Ovary (tissue), 9 donors: Measurements from ENCODE around the gene CDAN1. TPM values are rescaled to one million over a fixed set of nuclear protein-coding genes. Genes with fewer than 3 reads are reported as not detected.

ENCODE experiments used
- DNase-seq, 5 donors: peaks; one replicate each; pipeline ENCODE4 v3.0.0-alpha.2; 2019 to 2020
- H3K27ac ChIP-seq, 2 donors: fragments of 200-600 bp; one replicate each; pipeline versions ENCODE4 v1.5.1 to v1.8.0; 2019 to 2022
- H3K27me3 ChIP-seq: fragments of 200-600 bp; one replicate; pipeline ENCODE4 v1.8.0; 2022
- H3K36me3 ChIP-seq: fragments of 200-600 bp; sonication (generic); one replicate; pipeline ENCODE4 v1.5.1; 2019
- H3K4me1 ChIP-seq: one replicate; pipeline ENCODE4 v1.8.1; 2013; ENCODE audit warnings: mild to moderate bottlenecking, moderate library complexity; ENCODE audit not compliant: insufficient read depth
- H3K4me3 ChIP-seq: fragments of 200-600 bp; sonication (generic); one replicate; pipeline ENCODE4 v1.5.1; 2017
- H3K9me3 ChIP-seq, 2 donors: fragments of 200-600 bp in 1 of 2; sonication (generic) in 1 of 2; one replicate each; pipeline versions ENCODE4 v1.5.1 to v1.8.1; 2013 to 2019; ENCODE audit warnings: mild to moderate bottlenecking in 1 of 2, moderate library complexity in 1 of 2
- EP300 ChIP-seq: sonication (generic); formaldehyde crosslinking; IDR thresholded peaks from one replicate; pipeline ENCODE4 v1.6.1; 2017; ENCODE audit warnings: antibody characterized with exemption
- POLR2A ChIP-seq: fragments of 450-650 bp; IDR thresholded peaks from one replicate; pipeline ENCODE4 v1.6.1; 2017; ENCODE audit warnings: antibody characterized with exemption, mild to moderate bottlenecking, moderate library complexity
- WGBS, 3 donors: extraction: QIAGEN DNeasy Blood & Tissue Kit in 1 of 3; methylation state at CpG; one replicate each; pipeline versions ENCODE4 v1.1.5 to v1.1.7; 2013 to 2017; 5-methylcytosine and 5-hydroxymethylcytosine counted together
- intact Hi-C, 4 donors: fragments of 100-400 bp; cut with DNase I; formaldehyde crosslinking; loops; one replicate each; pipeline versions ENCODE4 v1.11.0 to v1.15.1; 2022 to 2023
- polyA plus RNA-seq, 2 donors: library from polyadenylated mRNA; stranded (reverse); fragments of 200-250 nt in 1 of 2; fragments of 350-450 nt in 1 of 2; fragmentation: Illumina TruSeq in 1 of 2; extraction: RNeasy Lipid Tissue Mini Kit (QIAGEN cat#74804) in 1 of 2; gene quantifications; one replicate each; pipeline ENCODE4 v1.2.3, GENCODE V29; 2013 to 2014
- total RNA-seq, 7 donors: library from RNA; depleted of rRNA in 2 of 7; stranded (reverse); fragments of >200 nt in 2 of 7; fragmentation: NEBNext Ultra II Directional in 3 of 7; extraction: Animal tissue kit (Norgen Biotek cat#: 25700) in 3 of 7; gene quantifications; one replicate each; pipeline versions ENCODE4 v1.1.0 to v1.2.4, GENCODE V29; 2016 to 2023
- TF ChIP-seq, protein P1 (sequence below), 3 donors: fragments of 450-650 bp in 2 of 3; fragments of 200-600 bp in 1 of 3; IDR thresholded peaks; one replicate each; pipeline versions ENCODE4 v1.5.1 to v1.8.0; 2016 to 2022; ENCODE audit warnings: antibody characterized with exemption in 3 of 3, mild to moderate bottlenecking in 1 of 3
- donor health status: DM: no; HTN: no; CAD: no; lungs with moderate emphysema.
- donor health status: DM: no; HTN: no; CAD: no.
- donor health status: Bipolar disorder and iron deficiency.
- donor health status: DM: yes; HTN: yes; CAD: no.
- donor health status: DM: no; HTN: no; CAD: no.
- donor health status: DM: yes; HTN: yes; CAD: no.

The CDAN1 gene
- total and polyA plus RNA-seq, 9 donors = 7.5 to 50.6 (median 25.9) TPM

DNA sequence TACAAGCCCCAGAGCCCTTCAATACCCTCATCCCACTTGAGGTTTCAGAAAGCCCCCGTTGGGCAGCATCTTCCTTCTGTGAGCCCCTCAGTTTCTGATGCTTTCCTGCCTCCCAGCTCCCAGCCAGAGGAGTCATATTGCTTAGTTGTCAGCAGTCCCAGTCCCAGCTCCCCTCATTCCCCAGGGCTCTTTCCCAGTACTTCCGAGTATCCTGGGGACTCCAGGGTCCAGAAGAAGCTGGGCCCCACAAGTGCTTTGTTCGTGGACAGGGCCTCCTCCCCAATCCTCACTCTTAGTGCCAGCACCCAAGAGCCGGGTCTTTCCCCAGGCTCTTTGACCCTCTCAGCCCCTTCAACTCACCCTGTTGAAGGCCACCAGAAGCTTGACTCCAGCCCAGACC, 43.9 kb downstream of the CDAN1 start:
- DNase-seq = no peak
- no peaks in the 10 kb centered on the region for H3K4me1 ChIP-seq
- H3K27me3 ChIP-seq = no peaks in the 10 kb centered on the region
- H3K27ac ChIP-seq = no peak overlapping the region
- H3K9me3 ChIP-seq = no peaks in the 10 kb centered on the region
- no peaks in the 10 kb centered on the region for H3K36me3 ChIP-seq
- no peak for TF ChIP-seq EP300
- no peak for TF ChIP-seq POLR2A
- TF ChIP-seq, protein P1, sequence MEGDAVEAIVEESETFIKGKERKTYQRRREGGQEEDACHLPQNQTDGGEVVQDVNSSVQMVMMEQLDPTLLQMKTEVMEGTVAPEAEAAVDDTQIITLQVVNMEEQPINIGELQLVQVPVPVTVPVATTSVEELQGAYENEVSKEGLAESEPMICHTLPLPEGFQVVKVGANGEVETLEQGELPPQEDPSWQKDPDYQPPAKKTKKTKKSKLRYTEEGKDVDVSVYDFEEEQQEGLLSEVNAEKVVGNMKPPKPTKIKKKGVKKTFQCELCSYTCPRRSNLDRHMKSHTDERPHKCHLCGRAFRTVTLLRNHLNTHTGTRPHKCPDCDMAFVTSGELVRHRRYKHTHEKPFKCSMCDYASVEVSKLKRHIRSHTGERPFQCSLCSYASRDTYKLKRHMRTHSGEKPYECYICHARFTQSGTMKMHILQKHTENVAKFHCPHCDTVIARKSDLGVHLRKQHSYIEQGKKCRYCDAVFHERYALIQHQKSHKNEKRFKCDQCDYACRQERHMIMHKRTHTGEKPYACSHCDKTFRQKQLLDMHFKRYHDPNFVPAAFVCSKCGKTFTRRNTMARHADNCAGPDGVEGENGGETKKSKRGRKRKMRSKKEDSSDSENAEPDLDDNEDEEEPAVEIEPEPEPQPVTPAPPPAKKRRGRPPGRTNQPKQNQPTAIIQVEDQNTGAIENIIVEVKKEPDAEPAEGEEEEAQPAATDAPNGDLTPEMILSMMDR (IDR thresholded peaks at IDR 0.05) = no peak
- intact Hi-C loops = no loop called here
- 91 to 93% (median 93%) methylated on average over 4 of the region's 4 CpGs for WGBS, 3 donors
- no peak overlapping the region for H3K4me3 ChIP-seq

DNA sequence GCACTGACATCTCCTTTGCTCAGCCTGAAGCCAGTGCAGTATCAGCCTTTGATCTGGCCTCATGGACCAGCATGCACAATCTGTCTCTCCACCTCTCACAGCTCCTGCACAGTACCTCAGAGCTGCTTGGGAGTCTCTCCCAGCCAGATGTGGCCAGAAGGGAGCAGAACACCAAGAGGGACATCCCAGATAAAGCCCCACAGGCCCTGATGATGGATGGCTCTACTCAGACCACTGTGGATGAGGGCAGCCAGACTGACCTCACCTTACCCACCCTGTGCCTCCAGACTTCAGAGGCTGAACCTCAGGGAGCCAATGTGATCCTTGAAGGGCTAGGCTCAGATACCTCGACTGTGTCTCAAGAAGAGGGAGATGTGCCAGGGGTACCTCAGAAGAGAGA, 44.4 kb downstream of the CDAN1 start:
- WGBS, 3 donors = 78 to 93% (median 79%) methylated on average over 1 of the region's 1 CpG
- TF ChIP-seq POLR2A = no peak
- no peak for TF ChIP-seq EP300
- TF ChIP-seq, protein P1 (IDR thresholded peaks at IDR 0.05) = no peak
- intact Hi-C loops = no loop called here
- no peak for DNase-seq
- no peaks in the 10 kb centered on the region for H3K36me3 ChIP-seq
- H3K4me3 ChIP-seq = no peak overlapping the region
- no peaks in the 10 kb centered on the region for H3K27me3 ChIP-seq
- H3K27ac ChIP-seq = no peak overlapping the region
- no peaks in the 10 kb centered on the region for H3K9me3 ChIP-seq
- no peaks in the 10 kb centered on the region for H3K4me1 ChIP-seq

DNA sequence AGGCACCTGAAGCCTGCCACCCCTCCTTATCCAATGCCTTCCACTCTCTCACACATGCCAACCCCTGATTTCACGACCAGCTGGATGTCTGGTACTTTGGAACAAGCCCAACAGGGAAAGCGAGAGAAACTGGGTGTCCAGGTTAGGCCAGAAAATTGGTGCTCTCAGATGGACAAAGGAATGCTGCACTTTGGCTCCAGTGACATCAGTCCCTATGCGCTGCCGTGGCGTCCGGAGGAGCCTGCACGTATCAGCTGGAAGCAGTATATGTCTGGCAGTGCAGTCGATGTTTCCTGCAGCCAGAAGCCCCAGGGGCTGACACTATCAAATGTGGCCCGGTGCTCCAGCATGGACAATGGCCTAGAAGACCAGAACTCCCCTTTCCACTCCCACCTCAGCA, 45.2 kb downstream of the CDAN1 start:
- no peak overlapping the region for H3K4me3 ChIP-seq
- WGBS, 3 donors = 78 to 81% (median 80%) methylated on average over 9 of the region's 9 CpGs
- no peaks in the 10 kb centered on the region for H3K9me3 ChIP-seq
- intact Hi-C loops = no loop called here
- no peak for TF ChIP-seq POLR2A
- TF ChIP-seq EP300 = no peak
- TF ChIP-seq, protein P1 (IDR thresholded peaks at IDR 0.05) = no peak
- H3K36me3 ChIP-seq = no peaks in the 10 kb centered on the region
- H3K4me1 ChIP-seq = no peaks in the 10 kb centered on the region
- no peaks in the 10 kb centered on the region for H3K27me3 ChIP-seq
- no peak for DNase-seq
- H3K27ac ChIP-seq = no peak overlapping the region

DNA sequence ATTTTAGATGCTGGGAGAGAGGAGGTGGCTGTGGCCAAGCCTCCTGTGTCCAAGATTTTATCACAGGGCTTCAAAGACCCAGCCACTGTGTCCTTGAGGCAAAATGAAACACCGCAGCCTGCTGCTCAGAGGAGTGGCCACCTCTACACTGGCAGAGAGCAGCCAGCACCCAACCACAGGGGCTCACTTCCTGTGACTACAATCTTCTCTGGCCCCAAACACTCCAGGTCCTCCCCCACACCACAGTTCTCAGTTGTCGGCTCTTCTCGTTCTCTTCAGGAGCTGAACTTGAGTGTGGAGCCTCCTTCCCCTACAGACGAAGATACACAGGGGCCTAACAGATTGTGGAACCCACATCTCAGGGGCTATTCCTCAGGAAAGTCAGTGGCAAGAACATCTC, 45.6 kb downstream of the CDAN1 start:
- Histone ChIP-seq H3K36me3 (no peaks in the 10 kb centered on the region), H3K27me3 (no peaks in the 10 kb centered on the region), H3K4me3 (no peak overlapping the region), H3K27ac (no peak overlapping the region), H3K4me1 (no peaks in the 10 kb centered on the region), H3K9me3 (no peaks in the 10 kb centered on the region)
- TF ChIP-seq POLR2A (no peak), EP300 (no peak)
- TF ChIP-seq, protein P1 (IDR thresholded peaks at IDR 0.05) = no peak
- WGBS, 3 donors = 44 to 51% (median 45%) methylated on average over 4 of the region's 4 CpGs
- DNase-seq = no peak
- intact Hi-C loops = no loop called here

DNA sequence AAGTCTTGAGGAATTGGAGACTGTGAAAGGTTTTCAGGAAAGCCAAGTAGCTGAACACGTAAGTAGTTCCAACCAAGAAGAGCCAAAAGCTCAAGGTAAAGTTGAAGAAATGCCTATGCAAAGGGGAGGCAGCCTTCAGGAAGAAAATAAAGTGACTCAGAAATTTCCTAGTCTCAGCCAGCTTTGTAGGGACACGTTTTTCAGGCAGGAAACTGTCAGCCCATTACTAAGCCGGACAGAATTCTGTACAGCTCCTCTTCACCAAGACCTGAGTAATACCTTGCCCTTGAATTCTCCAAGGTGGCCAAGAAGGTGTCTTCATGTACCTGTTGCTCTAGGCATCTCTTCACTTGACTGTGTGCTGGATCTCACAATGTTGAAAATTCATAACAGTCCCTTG, 48.6 kb downstream of the CDAN1 start:
- intact Hi-C loops = no loop called here
- WGBS, 3 donors = 81 to 94% (median 88%) methylated on average over 3 of the region's 3 CpGs
- H3K9me3 ChIP-seq = no peaks in the 10 kb centered on the region

More for the DNA sequence above, 48.6 kb downstream of the CDAN1 start:
- no peak for TF ChIP-seq POLR2A
- TF ChIP-seq, protein P1 (IDR thresholded peaks at IDR 0.05) = no peak
- no peak for TF ChIP-seq EP300
- Histone ChIP-seq H3K4me1 (no peaks in the 10 kb centered on the region), H3K36me3 (no peaks in the 10 kb centered on the region), H3K4me3 (no peak overlapping the region), H3K27ac (no peak overlapping the region), H3K27me3 (no peaks in the 10 kb centered on the region)
- DNase-seq = no peak
